ENCODE measurements around the gene C13orf46.
A peak's percentile ranks its signal among the peaks of the same experiment; 100 is the strongest.

C13orf46 gene

DNA sequence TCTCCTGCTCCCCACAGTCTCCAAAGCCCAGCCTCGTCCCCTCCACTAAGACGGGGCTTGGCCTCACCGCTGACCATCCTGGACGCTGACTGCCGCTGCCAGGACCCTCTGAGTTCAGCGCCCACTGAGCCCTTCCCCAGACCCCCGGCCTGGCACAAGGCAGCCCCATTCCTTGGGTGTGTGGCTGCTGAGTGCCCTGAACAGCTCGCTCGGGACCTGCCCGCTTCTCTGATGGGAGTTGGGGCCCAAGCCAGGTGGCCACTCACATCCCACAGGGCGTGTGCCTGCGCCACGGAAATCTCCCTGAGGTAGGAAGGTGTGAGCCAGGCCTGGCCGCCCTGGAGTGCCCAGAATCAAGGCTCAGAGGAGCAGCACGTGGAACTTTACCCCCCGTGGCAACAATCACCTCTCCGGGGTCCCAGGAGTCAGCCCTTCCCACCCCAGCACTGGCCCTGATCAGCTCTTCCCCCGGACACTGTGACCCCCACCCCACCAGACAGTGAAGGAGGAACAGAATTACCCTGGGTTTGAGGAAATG, 20.8 kb downstream of the C13orf46 start:
- DNase-seq = no peak

DNA sequence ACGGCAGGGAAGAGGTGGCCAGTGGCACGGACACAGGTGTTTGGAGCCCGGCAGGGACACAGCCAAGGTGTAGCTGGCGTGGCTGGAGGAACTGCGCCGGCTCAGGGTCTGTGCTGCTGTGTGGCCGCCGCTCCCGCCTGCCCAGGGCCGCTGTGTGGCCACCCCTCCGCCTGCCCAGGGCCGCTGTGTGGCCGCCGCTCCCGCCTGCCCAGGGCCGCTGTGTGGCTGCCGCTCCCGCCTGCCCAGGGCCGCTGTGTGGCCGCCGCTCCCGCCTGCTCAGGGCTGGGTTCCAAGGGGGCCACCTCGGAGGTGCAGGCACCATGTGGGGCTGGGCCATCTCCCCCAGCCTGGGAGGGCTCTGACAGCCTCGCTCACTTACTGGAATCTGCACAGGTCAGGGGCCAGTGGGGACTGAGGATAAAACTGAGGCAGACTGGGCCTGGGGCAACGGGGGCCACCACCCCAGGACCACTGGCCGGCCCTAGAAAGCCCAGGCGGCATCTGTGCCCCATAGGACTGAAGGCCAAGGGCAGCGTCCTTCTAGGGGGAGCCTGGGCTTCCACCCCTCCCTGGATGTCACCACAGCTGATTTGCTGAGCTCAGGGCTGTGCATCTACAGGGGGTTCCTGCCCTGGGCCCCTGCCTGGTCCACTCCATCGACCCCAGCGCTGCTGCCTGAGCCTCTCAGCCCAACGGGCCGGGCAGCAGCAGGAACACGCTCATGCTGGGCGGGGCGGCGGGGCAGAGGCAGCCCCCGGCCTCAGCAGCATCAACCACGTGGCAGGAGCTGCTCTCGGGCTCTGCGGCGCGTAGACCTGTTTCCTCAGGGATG, 21.5 kb downstream of the C13orf46 start:
- no peak for DNase-seq

DNA sequence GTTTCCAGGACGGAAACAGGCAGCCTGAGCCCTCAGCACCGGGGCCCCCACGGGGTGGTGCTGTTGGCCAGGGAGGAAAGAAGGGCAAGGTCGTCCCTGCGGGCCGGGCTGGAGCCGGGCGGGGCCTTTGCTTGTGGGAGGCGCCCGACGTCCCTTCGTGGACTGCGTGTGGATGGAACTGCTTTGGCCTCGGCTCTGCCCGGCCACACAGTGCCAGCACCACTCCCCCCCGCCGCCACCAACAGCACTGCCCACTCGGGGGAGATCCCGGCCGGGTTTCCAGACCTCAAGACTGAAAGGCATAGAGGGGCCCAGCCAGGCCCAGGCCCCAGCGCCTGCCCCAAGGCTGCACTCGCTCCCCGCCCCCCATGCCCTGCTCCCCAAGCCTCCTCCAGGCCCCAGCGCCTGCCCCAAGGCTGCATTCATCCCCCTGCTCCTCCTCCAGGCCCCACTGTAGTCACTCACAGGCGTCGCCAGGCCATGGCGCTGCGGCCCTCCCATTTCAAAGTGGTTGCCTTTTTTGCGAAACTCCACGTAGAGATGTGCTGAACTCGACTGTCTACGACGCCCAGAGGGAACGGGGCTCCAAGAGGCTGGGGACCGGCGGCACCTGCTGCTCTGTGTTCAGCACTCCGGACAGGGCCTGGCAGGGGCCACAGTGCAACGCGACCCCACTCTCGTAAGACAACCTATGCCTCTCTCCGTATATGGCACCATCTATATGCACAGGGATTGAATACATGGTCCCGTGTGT, 22.5 kb downstream of the C13orf46 start:
- peak; percentile 29 for DNase-seq

DNA sequence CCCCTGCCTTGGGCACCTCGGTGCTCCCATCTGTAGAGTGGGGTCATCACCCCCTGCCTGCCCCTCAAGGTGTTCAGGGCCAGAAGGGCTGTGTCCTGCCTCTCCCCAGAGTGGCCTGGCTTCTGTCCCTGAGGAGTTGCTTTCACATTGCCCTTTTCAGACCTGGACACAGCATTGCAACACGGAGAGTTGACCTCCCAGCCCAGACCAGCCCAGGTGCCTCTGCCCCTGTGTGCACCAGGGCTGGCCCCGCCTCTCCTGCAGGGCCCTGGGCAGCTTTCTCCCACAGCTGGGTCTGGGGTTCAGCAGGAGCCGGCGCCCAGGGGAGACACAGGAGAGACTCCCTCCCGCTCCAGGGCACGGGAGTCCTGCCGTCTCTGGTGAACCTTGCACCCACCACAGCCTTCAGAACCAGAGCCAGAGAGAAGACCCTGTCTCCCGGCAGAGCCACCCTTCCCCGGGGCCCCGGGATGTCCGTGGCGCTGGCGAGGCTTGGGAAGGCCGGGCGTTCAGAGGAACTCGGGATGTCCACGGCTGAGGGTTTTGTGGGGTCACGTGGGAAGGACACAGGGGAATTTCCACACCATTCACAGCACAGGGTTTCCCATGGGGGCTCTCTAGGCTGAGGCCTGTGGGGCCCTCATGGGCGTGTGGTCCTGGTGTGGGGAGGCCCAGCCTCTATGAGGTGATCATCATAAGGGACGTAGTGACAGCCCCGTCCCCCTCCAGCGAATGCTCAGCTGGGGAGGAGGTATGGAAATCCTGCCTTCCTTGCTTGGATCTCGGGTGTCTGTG, 23.2 kb downstream of the C13orf46 start:
- no peak for DNase-seq

DNA sequence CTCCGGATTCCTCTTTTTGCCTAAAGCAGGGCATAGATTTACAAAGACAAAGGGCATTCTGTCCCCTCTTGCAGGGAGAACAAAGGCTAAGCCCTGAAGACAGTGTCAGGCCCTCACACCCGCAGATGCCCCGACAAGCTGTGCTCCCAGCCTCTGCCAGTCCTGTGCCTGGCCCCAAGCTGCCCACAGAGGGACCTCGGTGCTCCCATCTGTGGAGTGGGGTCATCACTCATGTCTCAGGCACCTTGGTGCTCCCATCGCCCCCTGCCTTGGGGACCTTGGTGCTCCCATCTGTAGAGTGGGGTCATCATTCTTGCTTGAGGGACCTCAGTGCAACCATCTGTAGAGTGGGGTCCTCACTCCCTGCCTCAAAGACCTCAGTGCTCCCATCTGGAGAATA, 24.3 kb downstream of the C13orf46 start:
- no peak for DNase-seq

DNA sequence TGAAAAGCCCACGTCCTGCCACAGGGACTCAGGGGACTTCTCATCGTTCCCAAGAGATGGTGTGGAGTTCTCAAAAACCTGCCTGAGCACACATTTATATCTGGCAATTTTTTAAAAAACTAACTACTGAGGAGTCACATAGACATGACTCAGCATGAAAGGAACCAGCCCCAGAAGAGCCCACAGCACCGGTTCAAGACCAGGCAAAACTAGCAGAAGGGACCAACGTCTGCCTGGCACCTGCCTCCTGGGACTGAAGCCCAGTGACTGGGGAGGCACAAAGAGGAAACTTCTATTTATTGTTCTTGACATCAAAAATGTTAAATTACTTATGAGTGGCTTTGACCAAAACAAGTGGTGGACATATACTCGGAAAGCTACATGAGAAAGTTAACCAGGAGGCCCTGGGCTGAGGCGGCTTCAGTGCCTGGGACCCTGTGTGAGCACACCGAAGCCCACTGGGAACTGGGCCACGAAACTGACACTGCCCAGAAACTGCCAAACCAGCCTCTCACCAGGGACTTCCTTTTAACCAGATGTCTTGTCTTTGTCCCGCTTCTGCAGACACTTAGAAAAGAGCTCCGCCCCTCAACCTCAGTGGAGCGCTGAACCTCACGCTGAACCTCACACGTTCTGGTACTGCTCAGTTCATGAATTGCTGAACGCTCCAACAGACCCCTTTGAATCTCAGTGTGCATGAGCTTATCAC, 25.7 kb downstream of the C13orf46 start:
- no peak for DNase-seq

DNA sequence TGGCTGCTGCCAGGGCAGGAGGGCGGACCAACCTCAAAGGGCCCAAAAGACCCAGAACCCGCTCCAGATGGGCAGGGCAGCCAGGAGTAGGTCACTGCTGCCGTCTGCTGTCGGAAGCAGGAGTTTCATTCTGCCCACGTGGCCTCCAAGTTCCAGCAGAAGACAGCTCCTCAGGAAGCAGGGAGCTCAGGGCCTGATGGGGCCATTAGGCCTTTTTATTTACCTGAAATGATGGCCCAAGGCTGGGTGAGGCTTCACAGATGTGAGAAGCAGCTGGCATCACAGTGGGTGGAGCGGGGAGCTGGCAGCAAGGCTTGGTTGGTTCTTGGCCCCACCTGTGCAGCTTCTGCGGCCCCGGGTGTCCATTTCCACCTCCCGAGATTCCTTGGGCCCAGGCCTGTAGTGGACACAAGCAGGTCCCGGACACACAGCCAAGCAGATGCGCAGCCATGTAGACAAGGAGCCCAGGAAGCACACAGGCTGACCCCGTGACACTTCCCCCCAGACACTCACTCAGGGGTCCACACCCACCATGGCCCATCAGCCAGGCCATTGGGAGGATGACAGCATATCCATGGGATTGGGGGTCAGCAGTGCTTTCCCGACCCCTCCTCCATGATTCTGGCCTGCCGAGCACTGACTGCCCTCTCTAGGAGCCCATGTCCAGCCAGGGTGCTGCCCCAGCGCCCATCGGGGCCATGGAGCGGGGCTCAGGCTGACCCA, 26.4 kb downstream of the C13orf46 start:
- peak; percentile 12 for DNase-seq

DNA sequence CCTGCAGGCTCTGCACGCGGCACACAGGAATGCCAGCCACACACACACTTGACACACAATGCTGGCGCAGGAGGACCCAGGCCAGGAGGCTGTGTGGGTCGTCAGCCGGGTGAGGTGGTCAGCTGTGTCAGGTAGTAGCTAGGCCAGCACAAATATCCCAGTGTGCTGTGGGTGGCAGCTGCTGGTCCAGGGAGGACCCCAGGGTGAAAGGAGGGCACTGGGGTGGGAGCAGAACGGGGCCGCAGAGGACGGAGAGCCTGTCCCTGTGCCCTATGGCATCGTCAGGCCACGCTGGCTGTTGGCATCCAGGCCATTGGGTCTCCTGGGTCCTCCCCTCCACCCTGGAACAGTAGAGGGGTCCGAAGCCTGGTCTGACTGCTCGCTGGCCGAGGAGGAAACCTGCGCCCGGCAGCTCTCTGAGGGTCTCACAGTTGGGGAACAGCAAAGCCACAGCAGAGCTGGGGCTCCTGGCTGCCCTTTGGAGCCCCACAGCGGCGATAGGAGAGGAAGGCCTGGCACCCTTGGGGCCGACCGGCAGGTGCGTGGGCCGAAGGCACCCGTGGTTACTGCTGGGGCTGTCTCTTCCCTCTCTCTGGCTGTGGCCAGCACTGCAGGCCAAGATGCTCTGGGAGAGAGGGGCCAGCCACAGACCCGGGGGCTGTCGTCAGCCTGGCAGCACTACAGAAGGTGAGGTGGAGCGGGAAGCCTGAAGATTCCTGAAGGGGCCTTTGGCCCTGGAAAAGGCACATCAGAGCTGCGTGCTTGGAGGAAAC, 27.3 kb downstream of the C13orf46 start:
- no peak for DNase-seq

DNA sequence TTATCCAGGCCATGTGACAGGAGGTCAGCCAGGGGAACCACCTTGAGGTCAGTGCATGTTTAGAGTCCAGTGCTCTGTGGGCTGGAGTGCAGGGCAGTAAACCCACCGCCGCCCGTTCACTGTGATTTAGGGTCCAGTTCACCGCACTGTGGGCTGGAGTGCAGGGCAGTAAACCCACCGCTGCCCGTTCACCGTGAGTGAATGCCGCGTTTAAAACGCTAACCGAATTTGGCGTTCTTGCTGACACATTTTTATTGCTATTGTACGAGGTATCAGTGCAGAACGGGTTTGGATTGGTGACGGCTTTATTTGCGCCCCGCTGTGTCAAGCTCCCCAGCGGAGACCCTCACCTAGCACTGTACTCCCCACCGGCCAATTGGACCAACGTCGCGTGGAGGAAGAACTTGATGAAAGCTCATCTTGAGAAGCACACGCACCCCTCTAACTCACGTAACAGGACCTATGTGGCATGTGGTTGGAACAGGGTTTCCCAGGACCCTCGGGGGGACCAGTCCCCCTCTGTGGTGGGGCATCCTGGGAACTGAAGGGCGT, 27.9 kb downstream of the C13orf46 start:
- DNase-seq = no peak

DNA sequence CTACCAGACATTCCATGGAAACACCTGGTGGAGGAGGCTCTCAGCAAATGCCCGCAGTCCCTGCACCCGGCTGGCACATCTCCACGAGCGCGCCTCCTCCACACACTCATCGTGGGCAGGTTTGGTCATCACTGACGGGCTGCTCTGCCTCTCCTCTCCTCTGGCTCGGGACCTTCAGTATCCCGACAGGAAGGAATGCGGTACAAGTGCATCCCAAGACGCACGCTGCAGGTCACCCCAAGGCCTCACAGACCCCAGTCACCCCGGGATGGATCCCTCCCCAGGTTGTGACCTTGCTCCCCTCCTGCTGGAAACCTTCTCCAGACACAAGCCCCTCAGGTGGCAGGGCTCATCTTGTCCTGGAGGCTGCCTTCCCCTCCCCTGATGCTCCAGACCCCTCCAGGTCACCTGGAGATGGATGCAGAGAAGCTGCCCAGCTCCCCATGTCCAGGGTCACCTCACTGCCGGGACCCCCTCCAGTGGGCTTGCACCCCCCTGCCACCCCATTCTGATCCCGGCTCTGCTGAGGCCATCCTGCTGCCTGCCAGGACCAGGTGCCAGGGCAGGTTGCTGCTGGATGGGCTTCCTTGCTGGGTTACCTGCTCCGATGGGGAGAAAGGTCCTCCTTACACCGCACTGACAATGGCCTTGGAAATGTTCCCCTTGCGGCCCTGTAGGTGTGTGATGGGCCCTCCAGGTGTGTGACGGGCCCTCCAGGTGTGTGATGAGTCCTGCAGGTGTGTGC, 29.9 kb downstream of the C13orf46 start:
- no peak for DNase-seq

DNA sequence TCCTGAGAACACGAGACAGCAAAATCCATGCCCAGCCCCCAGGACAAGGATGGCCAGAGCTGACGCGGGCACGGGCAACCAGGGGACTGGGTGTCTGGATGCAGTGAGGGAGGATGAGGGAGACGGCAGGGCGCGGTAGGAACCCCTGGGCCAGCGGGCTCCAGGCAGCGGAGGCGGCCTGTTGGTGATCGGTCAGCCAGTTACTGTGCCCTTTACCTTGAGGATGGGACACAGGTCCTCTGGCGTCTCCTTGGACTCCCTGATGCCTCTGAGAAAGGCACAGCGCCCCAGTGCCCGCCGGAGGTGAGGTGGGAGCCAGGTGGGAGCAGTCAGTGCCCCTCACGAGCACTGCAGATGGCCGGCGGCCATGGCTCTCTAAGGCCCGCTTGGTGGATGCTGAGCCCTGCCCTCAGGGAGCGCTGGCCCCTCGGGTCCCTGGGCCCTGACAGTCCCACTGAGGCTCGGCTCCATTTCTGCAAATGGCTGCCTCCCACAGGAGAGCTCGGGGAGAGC, 31.2 kb downstream of the C13orf46 start:
- no peak for DNase-seq

DNA sequence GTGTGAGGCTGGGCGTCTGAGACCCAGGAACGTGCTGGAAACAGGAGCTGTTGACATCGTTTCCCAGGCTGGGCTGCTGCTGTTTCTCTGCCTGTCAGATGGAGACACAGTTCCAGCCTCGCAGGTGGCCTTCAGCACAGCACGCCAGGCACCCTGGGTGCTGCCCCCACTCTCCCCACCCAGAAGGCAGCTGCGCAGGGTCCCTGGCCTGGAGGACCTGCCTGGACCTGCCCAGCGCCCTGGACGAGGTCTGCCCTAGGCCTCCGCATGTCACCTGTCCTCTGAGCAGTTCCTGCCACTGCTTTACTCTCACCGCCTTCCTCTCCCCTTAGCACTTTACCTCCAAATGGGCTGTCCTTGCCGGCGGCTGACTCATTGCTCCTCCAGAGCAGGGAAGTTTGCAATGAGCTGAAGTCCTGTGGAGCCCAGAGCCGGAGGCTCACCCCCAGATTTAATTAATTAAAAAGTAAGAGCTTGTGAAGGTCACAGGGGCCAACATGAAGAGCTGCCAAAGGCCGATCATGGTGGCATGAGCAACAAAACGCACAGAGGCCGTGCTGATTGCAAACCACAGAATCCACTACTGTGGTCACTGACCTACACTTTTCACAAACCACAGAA, 32.2 kb downstream of the C13orf46 start:
- DNase-seq = no peak

DNA sequence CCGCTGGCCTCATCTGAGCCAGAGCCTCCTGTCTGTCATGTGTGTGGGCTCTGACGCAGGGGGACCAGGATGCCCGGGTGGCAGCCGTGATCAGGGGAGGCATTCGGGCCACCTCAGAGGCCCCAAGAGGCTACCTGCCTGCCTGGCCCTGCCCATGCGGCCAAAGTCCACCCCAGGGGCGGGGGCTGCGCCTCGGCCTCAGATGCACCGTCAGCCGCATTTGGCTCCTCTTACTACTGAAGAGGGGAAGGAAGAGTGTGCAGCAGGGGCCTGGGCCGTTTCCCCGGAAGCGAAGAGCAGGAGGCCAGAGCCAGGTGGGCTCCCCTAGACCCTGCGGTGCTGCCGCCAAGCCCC, 34.0 kb downstream of the C13orf46 start:
- DNase-seq = no peak

DNA sequence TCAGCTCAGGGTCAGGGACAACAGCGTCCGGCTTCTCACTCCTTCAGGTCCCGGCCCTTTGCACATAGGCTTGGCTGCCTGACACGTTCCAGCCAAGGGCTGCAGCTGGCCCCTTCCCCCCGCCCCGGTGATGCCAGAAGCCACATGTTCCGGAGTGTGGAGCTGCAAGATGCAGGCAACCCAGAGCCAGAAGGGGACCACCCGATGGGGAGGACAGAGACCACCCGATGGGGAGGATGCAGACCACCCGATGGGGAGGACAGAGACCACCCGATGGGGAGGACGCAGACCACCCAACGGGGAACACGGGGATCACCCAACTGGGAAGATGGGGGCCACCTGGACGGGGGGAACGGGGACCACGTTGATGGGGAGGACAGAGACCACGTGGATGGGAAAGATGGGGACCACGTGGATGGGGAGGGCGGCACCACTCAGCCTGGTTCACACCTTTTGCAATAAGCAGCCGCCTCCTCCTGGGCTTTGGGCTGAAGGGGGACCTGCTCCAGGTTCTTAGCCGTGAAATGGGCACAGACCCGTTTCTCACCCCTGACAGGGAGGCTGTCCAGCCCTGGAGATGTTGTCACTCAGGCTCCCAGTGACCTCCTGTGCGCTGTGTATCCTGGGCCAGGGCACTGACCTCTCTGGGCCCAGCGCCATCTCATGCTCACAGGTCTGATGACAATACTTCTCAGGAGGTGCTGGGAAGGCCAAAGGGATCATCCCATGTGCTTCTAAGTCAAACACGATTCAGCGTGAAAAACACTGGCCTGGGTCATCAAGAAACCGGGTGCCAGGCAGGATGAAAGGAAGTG, 34.5 kb downstream of the C13orf46 start:
- DNase-seq = no peak

DNA sequence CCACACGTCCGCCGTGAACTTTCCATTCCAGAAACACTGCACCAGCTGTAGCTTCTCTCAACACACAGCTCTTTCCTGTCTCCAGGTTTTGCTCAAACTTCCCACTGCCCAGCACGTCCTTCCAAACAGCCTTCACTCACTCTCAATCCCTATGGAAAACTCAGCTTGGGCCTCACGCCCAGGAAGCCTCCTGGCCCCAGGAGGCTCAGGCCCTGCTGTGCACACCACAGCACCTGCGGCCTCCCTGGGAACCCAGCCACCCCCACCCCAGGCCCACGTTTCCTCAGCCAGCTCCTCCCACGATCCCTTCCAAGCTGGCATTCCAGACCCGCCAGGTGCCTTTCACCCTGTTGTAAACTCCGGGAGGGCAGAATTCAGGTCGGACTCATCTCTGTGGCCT, 35.2 kb downstream of the C13orf46 start:
- no peak for DNase-seq

DNA sequence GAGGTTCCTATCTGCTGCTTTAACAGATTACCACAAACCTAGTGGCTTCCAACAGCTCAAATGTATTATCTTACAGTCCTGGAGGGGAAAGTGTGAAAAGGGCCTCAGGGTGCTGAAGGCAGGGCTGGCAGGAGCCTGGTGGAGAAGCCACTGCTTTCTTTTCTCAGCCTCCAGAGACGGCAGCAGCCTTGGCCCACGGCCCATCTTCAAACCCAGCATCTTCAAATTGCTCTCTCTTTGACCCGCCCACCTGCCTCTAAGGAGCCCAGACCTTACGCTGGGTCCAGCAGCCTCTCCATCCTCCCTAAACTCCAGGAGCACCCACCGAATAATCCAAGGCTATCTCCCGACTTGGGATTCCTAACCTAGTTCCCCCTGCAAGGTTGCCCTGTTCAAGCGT, 35.6 kb downstream of the C13orf46 start:
- no peak for DNase-seq

DNA sequence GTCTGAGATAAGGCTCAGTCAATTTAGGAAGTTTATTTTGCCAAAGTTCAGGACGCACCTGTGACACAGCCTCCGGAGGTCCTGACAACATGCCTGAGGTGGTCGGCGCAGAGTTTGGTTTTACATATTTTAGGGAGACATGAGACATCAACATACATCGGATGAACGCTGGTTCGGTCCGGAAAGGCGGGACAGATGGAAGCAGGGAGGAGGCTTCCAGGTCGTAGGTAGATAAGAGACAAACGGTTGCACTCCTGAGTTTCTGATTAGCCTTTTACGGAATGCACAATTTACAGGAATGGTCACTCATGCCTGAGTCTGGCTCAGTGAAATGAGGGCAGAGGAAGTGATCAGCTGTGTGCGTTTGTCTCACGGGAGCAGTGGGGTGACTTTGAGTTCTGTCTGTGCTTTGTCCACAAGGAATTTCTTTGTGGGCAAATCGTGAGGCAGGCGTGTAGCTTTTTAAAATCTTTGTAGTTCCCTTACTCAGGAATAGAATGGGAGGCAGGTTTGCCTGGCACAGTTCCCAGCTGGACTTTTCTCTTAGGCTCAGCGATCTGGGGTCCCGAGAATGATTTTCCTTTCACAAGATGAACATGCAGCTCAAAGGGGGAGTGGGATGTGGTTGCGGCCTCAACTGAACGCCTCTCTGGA, 36.2 kb downstream of the C13orf46 start:
- no peak for DNase-seq

DNA sequence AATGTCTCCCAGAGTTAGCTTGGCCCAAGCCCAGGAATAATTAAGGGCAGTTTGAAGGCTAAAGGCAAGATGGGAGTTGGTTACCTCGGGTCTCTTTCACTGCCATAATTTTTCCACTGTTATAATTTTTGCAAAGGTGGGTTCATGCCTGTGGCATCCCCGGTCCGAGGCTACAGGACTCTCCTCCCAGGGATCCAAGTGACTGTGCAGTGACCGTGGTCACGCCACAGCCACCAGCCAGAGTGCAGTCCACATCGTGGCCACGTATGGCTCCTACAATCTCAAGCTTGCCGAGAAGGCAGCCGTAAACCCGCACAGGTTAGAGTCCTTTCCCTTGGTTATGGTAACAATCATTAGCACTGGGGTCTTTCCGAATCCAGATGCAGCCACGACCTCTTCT, 36.8 kb downstream of the C13orf46 start:
- DNase-seq = no peak
